ENCODE results near the gene ELP2. TPM values are rescaled to one million over a fixed set of nuclear protein-coding genes. Genes with fewer than 3 reads are reported as not detected.
"Not testable (repeated sequence)": the region's sequence is repeated elsewhere in the genome, so short reads cannot be mapped to it uniquely, and the experiment has no call there.

ELP2 gene
- total and polyA plus RNA-seq, 12 donors, result 27.4 to 150 (median 67.1) TPM

GRCh38 chr18:36086186-36086585, 43.5 kb upstream of the ELP2 start:
- H3K4me1 ChIP-seq (replicated peaks in 1 of 2), result no peaks in the 10 kb centered on the region
- WGBS, 4 donors, result 81 to 100% (median 83%) methylated on average over 3 to 8 of the region's 8 CpGs; no CpG with 5 or more reads in 1 of the 4 donors
- no peak overlapping the region for H3K4me3 ChIP-seq
- no peak overlapping the region for H3K27ac ChIP-seq
- H3K27me3 ChIP-seq, result no peaks in the 10 kb centered on the region
- TF ChIP-seq CTCF (IDR thresholded peaks at IDR 0.05), result no peak
- no peak for TF ChIP-seq POLR2A (IDR thresholded peaks at IDR 0.05)
- intact Hi-C loops (cut with DNase I), result no loop called here
- no peak for DNase-seq
- H3K9me3 ChIP-seq (replicated peaks in 1 of 3), result peaks cover 0 to 2% (median 0%) of the 10 kb centered on the region in 3 donors
- H3K36me3 ChIP-seq (replicated peaks in 1 of 2), result no peaks in the 10 kb centered on the region

DNA sequence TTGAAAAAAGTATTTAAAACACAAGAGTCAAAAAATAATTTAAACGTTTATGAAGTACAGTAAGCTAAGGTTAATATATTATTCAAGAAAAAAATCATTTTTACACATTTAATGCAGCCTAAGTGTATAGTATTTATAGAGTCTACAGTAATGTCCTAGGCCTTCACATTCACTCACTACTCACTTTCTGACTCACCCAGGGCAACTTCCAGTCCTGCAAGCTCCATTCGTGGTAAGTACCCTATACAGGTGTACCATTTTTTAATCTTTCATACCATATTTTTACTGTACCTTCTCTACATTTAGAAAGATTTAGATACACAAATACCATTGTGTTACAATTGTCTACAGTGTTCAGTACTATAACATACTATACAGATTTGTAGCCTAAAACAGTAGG, 41.4 kb upstream of the ELP2 start:
- H3K4me3 ChIP-seq, result no peak overlapping the region
- H3K27ac ChIP-seq, result no peak overlapping the region
- DNase-seq, result no peak
- TF ChIP-seq POLR2A (IDR thresholded peaks at IDR 0.05), result no peak
- no peak for TF ChIP-seq CTCF (IDR thresholded peaks at IDR 0.05)
- intact Hi-C loops (cut with DNase I), result no loop called here
- H3K27me3 ChIP-seq, result no peaks in the 10 kb centered on the region
- H3K36me3 ChIP-seq (replicated peaks in 1 of 2), result no peaks in the 10 kb centered on the region
- WGBS, 4 donors, result 61 to 75% (median 70%) methylated on average over 2 of the region's 2 CpGs
- H3K4me1 ChIP-seq (replicated peaks in 1 of 2), result no peaks in the 10 kb centered on the region
- H3K9me3 ChIP-seq (replicated peaks in 1 of 3), result no peaks in the 10 kb centered on the region

- WGBS, 4 donors, result 83 to 87% (median 85%) methylated on average over 5 to 6 of the region's 6 CpGs
- H3K9me3 ChIP-seq (replicated peaks in 1 of 3), result no peaks in the 10 kb centered on the region
Measured at GRCh38 chr18:36089001-36089400, 40.7 kb upstream of the ELP2 start.

DNA sequence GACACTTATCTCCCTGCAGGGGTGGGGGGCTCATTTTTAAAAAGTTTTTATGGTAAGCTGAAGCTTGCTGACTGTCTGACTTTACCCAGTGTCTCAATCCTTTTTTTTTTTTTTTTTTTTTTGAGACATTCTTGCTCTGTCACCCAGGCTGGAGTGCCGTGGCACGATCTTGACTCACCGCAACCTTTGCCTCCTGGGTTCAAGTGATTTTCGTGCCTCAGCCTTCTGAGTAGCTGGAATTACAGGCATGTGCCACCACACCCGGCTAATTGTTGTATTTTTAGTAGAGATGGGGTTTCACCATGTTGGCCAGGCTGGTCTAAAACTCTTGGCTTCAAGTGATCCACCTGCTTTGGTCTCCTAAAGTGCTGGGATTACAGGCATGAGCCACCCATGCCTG, 37.6 kb upstream of the ELP2 start:
- H3K36me3 ChIP-seq (replicated peaks in 1 of 2); H3K27me3 ChIP-seq; H3K4me1 ChIP-seq (replicated peaks in 1 of 2); H3K27ac ChIP-seq; H3K4me3 ChIP-seq; H3K9me3 ChIP-seq (replicated peaks in 1 of 3); intact Hi-C loops (cut with DNase I); DNase-seq: not testable (repeated sequence)
- WGBS, 4 donors, result 79 to 89% (median 85%) methylated on average over 5 of the region's 5 CpGs

More at GRCh38 chr18:36089001-36089400, 40.7 kb upstream of the ELP2 start:
- no peak overlapping the region for H3K4me3 ChIP-seq
- TF ChIP-seq CTCF (IDR thresholded peaks at IDR 0.05) (no peak), POLR2A (IDR thresholded peaks at IDR 0.05) (no peak)
- H3K27ac ChIP-seq, result no peak overlapping the region
- no peaks in the 10 kb centered on the region for H3K4me1 ChIP-seq (replicated peaks in 1 of 2)
- H3K36me3 ChIP-seq (replicated peaks in 1 of 2), result no peaks in the 10 kb centered on the region
- H3K27me3 ChIP-seq, result no peaks in the 10 kb centered on the region
- DNase-seq, result no peak
- intact Hi-C loops (cut with DNase I), result no loop called here

DNA sequence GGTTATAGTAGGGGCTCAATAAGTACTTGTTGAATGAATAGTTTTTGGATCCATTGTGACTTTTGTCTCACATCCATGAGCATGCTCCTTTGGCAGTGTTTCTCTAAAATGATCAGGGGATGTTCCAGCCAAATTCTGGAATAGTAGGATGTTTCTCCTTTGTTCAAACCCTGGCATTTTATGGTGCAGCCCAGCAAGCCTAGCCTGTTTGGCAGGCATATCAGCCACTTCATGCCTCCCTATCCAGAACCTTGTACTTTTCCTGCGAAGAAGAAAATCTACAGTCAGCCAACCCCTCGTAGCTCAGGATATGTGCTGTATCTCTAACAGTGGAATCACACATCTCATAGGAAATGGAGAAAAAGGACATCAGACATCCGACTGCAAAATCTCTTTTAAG, 35.3 kb upstream of the ELP2 start:
- Histone ChIP-seq H3K9me3 (replicated peaks in 1 of 3) (no peaks in the 10 kb centered on the region), H3K4me3 (no peak overlapping the region), H3K27ac (no peak overlapping the region), H3K27me3 (no peaks in the 10 kb centered on the region), H3K4me1 (replicated peaks in 1 of 2) (no peaks in the 10 kb centered on the region), H3K36me3 (replicated peaks in 1 of 2) (no peaks in the 10 kb centered on the region)
- no peak for DNase-seq
- TF ChIP-seq POLR2A (IDR thresholded peaks at IDR 0.05), result no peak
- TF ChIP-seq CTCF (IDR thresholded peaks at IDR 0.05), result no peak
- WGBS, 4 donors, result 56 to 72% (median 64%) methylated on average over 3 of the region's 3 CpGs
- intact Hi-C loops (cut with DNase I), result no loop called here

All from adrenal gland (tissue), 12 donors.